Measurements from ENCODE around the gene ORM1. TPM values are rescaled to one million over a fixed set of nuclear protein-coding genes. Genes with fewer than 3 reads are reported as not detected.
A peak's percentile ranks its signal among the peaks of the same experiment; 100 is the strongest.

The ORM1 gene
- total RNA-seq, 1 experiment from 2014 or later, result not detected

DNA sequence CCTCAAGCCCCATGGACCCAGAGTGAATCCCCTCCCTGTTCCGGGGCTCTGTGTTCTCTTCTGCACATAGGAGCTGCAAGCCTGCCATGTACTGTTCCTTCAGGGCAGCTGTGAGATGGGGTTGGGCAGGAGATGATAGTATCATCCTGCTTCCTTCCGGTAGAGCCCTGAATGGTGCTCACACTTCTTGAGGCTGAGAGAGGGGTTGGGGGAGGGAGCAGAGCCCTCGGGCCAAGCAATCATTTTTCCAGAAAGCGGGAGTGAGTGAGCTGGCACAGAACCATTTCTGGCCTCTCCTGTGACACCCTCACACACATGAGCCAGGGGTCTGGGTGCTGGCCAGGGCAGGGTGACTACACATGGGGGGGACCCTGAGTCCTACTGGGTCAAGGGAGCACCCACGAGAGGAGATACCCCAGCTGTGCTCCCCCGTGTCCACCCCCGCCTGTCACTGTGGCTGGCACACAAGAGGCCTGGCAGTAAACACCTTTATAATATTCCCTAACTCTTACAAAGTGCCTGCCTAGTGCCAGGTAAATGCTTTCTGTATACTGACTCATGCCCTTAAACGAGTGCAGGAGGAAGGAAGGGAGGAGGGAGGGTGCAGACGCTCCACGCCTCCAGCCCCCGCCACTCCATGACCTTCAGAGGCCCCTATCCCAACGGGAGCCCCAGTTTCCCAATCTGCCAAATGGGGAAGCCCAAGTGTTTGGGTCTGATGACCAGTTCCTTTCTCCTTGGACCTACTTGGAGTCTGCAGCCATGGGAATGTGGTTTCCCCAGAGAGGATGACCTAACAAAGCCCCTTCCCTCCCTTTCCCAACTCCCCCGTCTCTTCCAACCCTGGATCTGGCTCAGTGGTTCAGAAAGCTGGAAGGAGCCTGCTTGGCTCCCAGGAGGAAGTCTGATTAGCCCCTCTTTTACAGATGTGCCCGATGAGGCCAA, 49.3 kb downstream of the ORM1 start:
- H3K36me3 ChIP-seq (ENCODE audit: low read depth, low read length), result no peaks in the 10 kb centered on the region; the same call in 1 of the 2 replicates
- no peaks in the 10 kb centered on the region for H3F3A ChIP-seq (ENCODE audit: low read length, unreplicated experiment)
- ChIA-PET POLR2A (ENCODE audit: unreplicated experiment) (no interaction called here), CTCF (no interaction called here)
- H3K27ac ChIP-seq (ENCODE audit: low read length), result peak overlapping the region; percentile 92
- no TSS peak for BruUV-seq (replicated peaks)
- H2AFZ ChIP-seq (ENCODE audit: low read length), result no peak overlapping the region
- peak overlapping the region; percentile 75 for H3K4me2 ChIP-seq (ENCODE audit: low read length)
- H3K9me2 ChIP-seq (replicated peaks; ENCODE audit: low read length), result no peaks in the 10 kb centered on the region
- no peaks in the 10 kb centered on the region for H3K79me2 ChIP-seq (ENCODE audit: low read length)
- TF ChIP-seq EZH2phosphoT487 (IDR thresholded peaks at IDR 0.05; ENCODE audit: borderline replicate concordance, low read length) (no peak), EZH2 (IDR thresholded peaks at IDR 0.05; ENCODE audit: low read length, unreplicated experiment) (no peak)
- TF ChIP-seq, protein P1, sequence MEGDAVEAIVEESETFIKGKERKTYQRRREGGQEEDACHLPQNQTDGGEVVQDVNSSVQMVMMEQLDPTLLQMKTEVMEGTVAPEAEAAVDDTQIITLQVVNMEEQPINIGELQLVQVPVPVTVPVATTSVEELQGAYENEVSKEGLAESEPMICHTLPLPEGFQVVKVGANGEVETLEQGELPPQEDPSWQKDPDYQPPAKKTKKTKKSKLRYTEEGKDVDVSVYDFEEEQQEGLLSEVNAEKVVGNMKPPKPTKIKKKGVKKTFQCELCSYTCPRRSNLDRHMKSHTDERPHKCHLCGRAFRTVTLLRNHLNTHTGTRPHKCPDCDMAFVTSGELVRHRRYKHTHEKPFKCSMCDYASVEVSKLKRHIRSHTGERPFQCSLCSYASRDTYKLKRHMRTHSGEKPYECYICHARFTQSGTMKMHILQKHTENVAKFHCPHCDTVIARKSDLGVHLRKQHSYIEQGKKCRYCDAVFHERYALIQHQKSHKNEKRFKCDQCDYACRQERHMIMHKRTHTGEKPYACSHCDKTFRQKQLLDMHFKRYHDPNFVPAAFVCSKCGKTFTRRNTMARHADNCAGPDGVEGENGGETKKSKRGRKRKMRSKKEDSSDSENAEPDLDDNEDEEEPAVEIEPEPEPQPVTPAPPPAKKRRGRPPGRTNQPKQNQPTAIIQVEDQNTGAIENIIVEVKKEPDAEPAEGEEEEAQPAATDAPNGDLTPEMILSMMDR (conservative IDR thresholded peaks at IDR 0.05; ENCODE audit: low read depth, low read length), result no peak
- no peaks in the 10 kb centered on the region for H3K9me3 ChIP-seq (ENCODE audit: low read length)
- peak overlapping the region; percentile 50 for H3K9ac ChIP-seq (ENCODE audit: low read length)
- H3K27me3 ChIP-seq (ENCODE audit: low read length), result no peaks in the 10 kb centered on the region
- DNase-seq (peak; percentile 76), ATAC-seq (peak; percentile 89)
- no peak overlapping the region; the same call in 1 of the 2 replicates for H3K4me3 ChIP-seq (ENCODE audit: low read length)
- H3K4me1 ChIP-seq (ENCODE audit: insufficient read depth, low read length), result peaks cover 29% of the 10 kb centered on the region
- intact Hi-C loops (cut with micrococcal nuclease), result no loop called here
- no peaks in the 10 kb centered on the region for H4K20me1 ChIP-seq (ENCODE audit: low read length)

DNA sequence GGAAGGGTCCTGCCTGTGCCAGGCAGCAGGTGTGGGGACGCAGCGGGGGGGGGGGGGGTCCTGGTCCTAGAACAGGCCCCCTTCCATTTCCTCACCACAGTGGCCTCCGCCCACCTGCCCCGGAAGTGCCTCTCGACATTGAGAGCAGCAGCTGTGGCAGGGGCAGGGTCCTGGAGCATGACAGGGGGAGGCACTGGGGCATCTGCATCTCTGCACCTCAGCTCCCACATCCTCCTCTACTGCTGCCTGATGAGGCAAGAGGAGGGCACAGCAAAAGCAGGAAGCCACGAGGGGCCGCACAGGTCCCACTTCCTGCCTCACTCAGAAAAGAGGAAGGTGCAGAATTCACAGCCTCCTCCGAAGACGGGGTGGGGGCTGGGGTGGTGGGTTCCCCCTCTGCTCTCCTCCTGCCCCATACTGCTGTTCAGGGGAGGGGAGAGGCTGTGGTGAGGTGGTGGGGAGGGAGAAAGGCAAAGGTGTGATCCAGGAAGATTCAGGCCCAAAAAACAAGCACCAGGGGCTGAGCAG, 50.1 kb downstream of the ORM1 start:
- Histone ChIP-seq H2AFZ (ENCODE audit: low read length) (no peak overlapping the region), H3K27ac (ENCODE audit: low read length) (peak overlapping the region; percentile 92), H3K4me2 (ENCODE audit: low read length) (peak overlapping the region; percentile 75), H3K4me3 (ENCODE audit: low read length) (no peak overlapping the region), H3F3A (ENCODE audit: low read length, unreplicated experiment) (no peaks in the 10 kb centered on the region), H3K9me3 (ENCODE audit: low read length) (no peaks in the 10 kb centered on the region), H3K79me2 (ENCODE audit: low read length) (no peaks in the 10 kb centered on the region), H3K9ac (ENCODE audit: low read length) (no peak overlapping the region), H3K27me3 (ENCODE audit: low read length) (no peaks in the 10 kb centered on the region), H3K9me2 (replicated peaks; ENCODE audit: low read length) (no peaks in the 10 kb centered on the region), H3K4me1 (ENCODE audit: insufficient read depth, low read length) (peaks cover 25% of the 10 kb centered on the region), H4K20me1 (ENCODE audit: low read length) (no peaks in the 10 kb centered on the region), H3K36me3 (ENCODE audit: low read depth, low read length) (no peaks in the 10 kb centered on the region; the same call in 1 of the 2 replicates)
- ChIA-PET POLR2A (ENCODE audit: unreplicated experiment) (no interaction called here), CTCF (no interaction called here)
- BruUV-seq (replicated peaks), result no TSS peak
- intact Hi-C loops (cut with micrococcal nuclease), result no loop called here
- TF ChIP-seq EZH2phosphoT487 (IDR thresholded peaks at IDR 0.05; ENCODE audit: borderline replicate concordance, low read length) (no peak), EZH2 (IDR thresholded peaks at IDR 0.05; ENCODE audit: low read length, unreplicated experiment) (no peak)
- TF ChIP-seq, protein P1 (conservative IDR thresholded peaks at IDR 0.05; ENCODE audit: low read depth, low read length), result no peak
- DNase-seq (no peak), ATAC-seq (no peak)
